Gastroesophageal sphincter (tissue), 3 donors: ENCODE measurements around the gene GEMIN7.

Experiments
- CTCF ChIP-seq, 4 experiments: fragments of 200-600 bp in 2 of 4; fragments of 450-650 bp in 2 of 4; sonication (generic) in 1 of 4; IDR thresholded peaks; one replicate each; pipeline ENCODE4 v1.5.1; 2017 to 2019; ENCODE audit warnings: antibody characterized with exemption in 4 of 4, mild to moderate bottlenecking in 2 of 4, moderate library complexity in 2 of 4
- POLR2A ChIP-seq, 2 donors: fragments of 450-650 bp; IDR thresholded peaks; one replicate each; pipeline ENCODE4 v1.6.1; 2017; ENCODE audit warnings: antibody characterized with exemption in 2 of 2, mild to moderate bottlenecking in 2 of 2, moderate library complexity in 1 of 2
- POLR2AphosphoS5 ChIP-seq: sonication (generic); formaldehyde crosslinking; IDR thresholded peaks from one replicate; pipeline ENCODE4 v1.6.1; 2017; ENCODE audit warnings: antibody characterized with exemption

GRCh38 chr19:45071545-45071938 lies 7.5 kb upstream of the GEMIN7 start:
- TF ChIP-seq POLR2A (IDR thresholded peaks at IDR 0.05), result no peak
- no peak for TF ChIP-seq CTCF (IDR thresholded peaks at IDR 0.05)
- no peak for TF ChIP-seq POLR2AphosphoS5
